Neural progenitor cell (in vitro differentiated cells): ENCODE results near the gene ARSK. TPM values are rescaled to one million over a fixed set of nuclear protein-coding genes. Genes with fewer than 3 reads are reported as not detected.

Experiments
- DNase-seq: peaks from one replicate; pipeline ENCODE4 v3.0.0-alpha.2; 2016; ENCODE audit warnings: low spot score
- H2AFZ ChIP-seq: fragments of 200-600 bp; sonication (generic); replicated peaks from 2 replicates; pipeline ENCODE4 v1.6.1; 2016; ENCODE audit warnings: antibody characterized with exemption
- H3F3A ChIP-seq: fragments of 200-600 bp; sonication (generic); 2 replicates; pipeline ENCODE4 v1.6.1; 2016; ENCODE audit warnings: antibody characterized with exemption, low read depth
- H3K27ac ChIP-seq: fragments of 200-600 bp; sonication (generic); 2 replicates; pipeline ENCODE4 v1.5.1; 2016; ENCODE audit warnings: mild to moderate bottlenecking
- H3K27me3 ChIP-seq: fragments of 200-600 bp; sonication (generic); 2 replicates; pipeline ENCODE4 v1.6.1; 2016; ENCODE audit warnings: mild to moderate bottlenecking, moderate library complexity
- H3K36me3 ChIP-seq: fragments of 200-600 bp; sonication (generic); 2 replicates; pipeline ENCODE4 v1.5.1; 2016
- H3K4me1 ChIP-seq: fragments of 200-600 bp; sonication (generic); 2 replicates; pipeline ENCODE4 v1.6.1; 2016; ENCODE audit warnings: mixed run types
- H3K4me2 ChIP-seq: fragments of 200-600 bp; sonication (generic); 2 replicates; pipeline ENCODE4 v1.6.1; 2016
- H3K4me3 ChIP-seq: fragments of 200-600 bp; sonication (generic); 2 replicates; pipeline ENCODE4 v1.5.1; 2016
- H3K79me2 ChIP-seq: fragments of 200-600 bp; sonication (generic); 2 replicates; pipeline ENCODE4 v1.6.1; 2016; ENCODE audit warnings: low read depth
- H3K9ac ChIP-seq: fragments of 200-600 bp; sonication (generic); 2 replicates; pipeline ENCODE4 v1.6.1; 2016
- H3K9me3 ChIP-seq: fragments of 200-600 bp; sonication (generic); 2 replicates; pipeline ENCODE4 v1.5.1; 2016; ENCODE audit warnings: low read depth
- H4K20me1 ChIP-seq: fragments of 200-600 bp; sonication (generic); 2 replicates; pipeline ENCODE4 v1.6.1; 2016; ENCODE audit warnings: low read depth
- H3K27ac Mint-ChIP-seq: 3 replicates; pipeline ENCODE4 v1.8.0; 2021; ENCODE audit warnings: mixed read lengths
- H3K27me3 Mint-ChIP-seq: 2 replicates; pipeline ENCODE4 v1.8.0; 2022; ENCODE audit warnings: low read depth, mild to moderate bottlenecking, inconsistent platforms, moderate library complexity, mixed read lengths; ENCODE audit not compliant: insufficient read depth
- H3K36me3 Mint-ChIP-seq: 3 replicates; pipeline ENCODE4 v1.8.0; 2021; ENCODE audit warnings: mixed read lengths
- H3K4me1 Mint-ChIP-seq: 3 replicates; pipeline ENCODE4 v1.8.0; 2021; ENCODE audit warnings: mixed read lengths
- H3K4me3 Mint-ChIP-seq: 3 replicates; pipeline ENCODE4 v1.8.0; 2021; ENCODE audit warnings: mild to moderate bottlenecking, moderate library complexity, mixed read lengths
- H3K9me3 Mint-ChIP-seq: 3 replicates; pipeline ENCODE4 v1.8.0; 2020; ENCODE audit warnings: mixed read lengths
- CTCF ChIP-seq: fragments of 200-600 bp; sonication (generic); IDR thresholded peaks from 2 replicates; pipeline ENCODE4 v1.5.1; 2017; ENCODE audit warnings: antibody characterized with exemption, mild to moderate bottlenecking
- EZH2 ChIP-seq: fragments of 200-600 bp; sonication (generic); IDR thresholded peaks from 2 replicates; pipeline ENCODE4 v1.6.1; 2017; ENCODE audit warnings: antibody characterized with exemption, mild to moderate bottlenecking, moderate library complexity
- EZH2phosphoT487 ChIP-seq: fragments of 200-600 bp; sonication (generic); IDR thresholded peaks from 2 replicates; pipeline ENCODE4 v1.6.1; 2017; ENCODE audit warnings: antibody characterized with exemption
- total RNA-seq: library from RNA; depleted of rRNA; stranded (reverse); fragments of >200 nt; gene quantifications from 2 replicates; pipeline ENCODE4 v1.2.3, GENCODE V29; 2015; ENCODE audit warnings: low replicate concordance

Gene ARSK
- total RNA-seq, 1 donor from 2014 or later: 21.3 TPM

- no peaks in the 10 kb centered on the region for H3K9me3 ChIP-seq
- DNase-seq: no peak
- no peak overlapping the region for H3K27ac Mint-ChIP-seq
- H3K4me3 Mint-ChIP-seq: no peak overlapping the region
- H3K27me3 Mint-ChIP-seq: no peaks in the 10 kb centered on the region
- H3K36me3 Mint-ChIP-seq: peaks cover 5% of the 10 kb centered on the region
- TF ChIP-seq EZH2: no peak
- TF ChIP-seq CTCF: no peak
- TF ChIP-seq EZH2phosphoT487: no peak
- H3K36me3 ChIP-seq: no peaks in the 10 kb centered on the region
- no peak overlapping the region for H3K27ac ChIP-seq
- no peaks in the 10 kb centered on the region for H3K4me1 ChIP-seq
- H3K79me2 ChIP-seq: peaks cover 49% of the 10 kb centered on the region
- H3K27me3 ChIP-seq: no peaks in the 10 kb centered on the region
- H3K4me2 ChIP-seq: no peak overlapping the region
- H3K4me3 ChIP-seq: no peak overlapping the region
- no peaks in the 10 kb centered on the region for H3K9me3 Mint-ChIP-seq
- no peak overlapping the region for H3K9ac ChIP-seq
- H2AFZ ChIP-seq: no peak overlapping the region
- H3F3A ChIP-seq: no peaks in the 10 kb centered on the region
- peaks cover 6% of the 10 kb centered on the region for H3K4me1 Mint-ChIP-seq
- no peaks in the 10 kb centered on the region for H4K20me1 ChIP-seq
Measured at GRCh38 chr5:95549030-95549429, 5.9 kb upstream of the ARSK start.

DNA sequence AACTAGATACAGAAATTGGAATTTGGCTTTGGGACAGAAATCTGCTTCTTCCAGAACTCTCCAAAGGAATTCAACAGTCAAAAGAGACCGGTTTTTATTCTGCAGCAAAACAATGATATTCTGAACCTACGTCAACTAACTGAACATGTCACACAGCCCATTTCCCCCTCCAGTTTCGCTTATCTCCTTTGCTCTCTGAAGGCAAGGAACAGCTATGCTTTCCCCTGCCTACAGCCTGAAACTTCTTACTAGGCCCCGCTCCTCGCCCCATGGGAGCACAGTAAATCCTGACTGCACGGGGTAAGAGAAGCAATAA is 612 bp upstream of the ARSK start:
- Mint-ChIP-seq H3K4me1 (peaks cover 17% of the 10 kb centered on the region), H3K27me3 (peaks cover 3% of the 10 kb centered on the region), H3K9me3 (no peaks in the 10 kb centered on the region), H3K4me3 (peak overlapping the region; percentile 98), H3K27ac (no peak overlapping the region), H3K36me3 (peaks cover 11% of the 10 kb centered on the region)
- peak overlapping the region; percentile 70 for H3K4me3 ChIP-seq
- no peak overlapping the region for H3K27ac ChIP-seq
- H3K9me3 ChIP-seq: no peaks in the 10 kb centered on the region
- H3K79me2 ChIP-seq: peaks cover 77% of the 10 kb centered on the region
- H3K27me3 ChIP-seq: no peaks in the 10 kb centered on the region
- peak overlapping the region; percentile 42 for H3K9ac ChIP-seq
- H3F3A ChIP-seq: peaks cover 7% of the 10 kb centered on the region
- H2AFZ ChIP-seq: peak overlapping the region; percentile 98
- no peaks in the 10 kb centered on the region for H3K36me3 ChIP-seq
- peak overlapping the region; percentile 74 for H3K4me2 ChIP-seq
- no peaks in the 10 kb centered on the region for H4K20me1 ChIP-seq
- TF ChIP-seq CTCF (no peak), EZH2 (no peak), EZH2phosphoT487 (no peak)
- DNase-seq: no peak
- peaks cover 7% of the 10 kb centered on the region for H3K4me1 ChIP-seq

DNA sequence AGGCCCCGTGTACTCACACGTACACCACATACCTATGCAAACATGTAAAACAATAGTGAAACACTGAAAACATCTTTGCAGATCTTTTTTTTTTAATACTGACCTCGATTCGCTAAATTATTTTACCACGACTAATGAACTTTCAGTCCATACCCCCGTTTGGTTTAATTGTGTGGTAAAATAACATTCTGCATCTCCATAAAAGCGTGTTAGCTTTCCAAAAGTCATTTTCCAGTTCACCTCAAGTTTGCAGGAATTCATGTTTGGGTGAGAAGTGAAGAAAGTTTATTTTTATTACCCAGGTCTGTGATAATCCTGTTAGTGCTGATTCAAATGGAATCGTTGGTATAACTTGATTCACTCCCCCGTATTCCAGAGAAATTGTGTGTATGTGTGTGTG is 652 bp downstream of the ARSK start:
- Histone ChIP-seq H3K27me3 (no peaks in the 10 kb centered on the region), H4K20me1 (no peaks in the 10 kb centered on the region), H3K4me1 (peaks cover 7% of the 10 kb centered on the region), H3K4me3 (peak overlapping the region; percentile 70), H3K4me2 (peak overlapping the region; percentile 92), H3K9me3 (no peaks in the 10 kb centered on the region), H3K9ac (peak overlapping the region; percentile 58), H3K27ac (peak overlapping the region; percentile 78), H2AFZ (peak overlapping the region; percentile 74), H3F3A (peaks cover 7% of the 10 kb centered on the region), H3K79me2 (peaks cover 68% of the 10 kb centered on the region), H3K36me3 (no peaks in the 10 kb centered on the region)
- no peak for TF ChIP-seq CTCF
- no peak for TF ChIP-seq EZH2phosphoT487
- TF ChIP-seq EZH2: no peak
- Mint-ChIP-seq H3K4me1 (peaks cover 17% of the 10 kb centered on the region), H3K27ac (peak overlapping the region; percentile 92), H3K9me3 (no peaks in the 10 kb centered on the region), H3K4me3 (peak overlapping the region; percentile 98), H3K36me3 (peaks cover 11% of the 10 kb centered on the region), H3K27me3 (peaks cover 3% of the 10 kb centered on the region)
- DNase-seq: no peak
